Adrenal gland (tissue), 12 donors: Measurements from ENCODE around the gene ZNF618. TPM values are rescaled to one million over a fixed set of nuclear protein-coding genes. Genes with fewer than 3 reads are reported as not detected.

ENCODE experiments used
- DNase-seq, 7 donors: peaks; one replicate each; pipeline ENCODE4 v3.0.0-alpha.2; 2019 to 2020
- H3K27ac ChIP-seq, 5 donors: fragments of 200-600 bp; sonication (generic) in 4 of 5; 1 replicate in 3 of 5; 2 replicates in 2 of 5; pipeline versions ENCODE4 v1.5.1 to v1.8.0; 2016 to 2020; ENCODE audit warnings: mild to moderate bottlenecking in 1 of 5
- H3K27me3 ChIP-seq: fragments of 200-600 bp; 2 replicates; pipeline ENCODE4 v1.8.0; 2021
- H3K36me3 ChIP-seq, 2 donors: fragments of 200-600 bp; replicated peaks in 1 of 2; 1 replicate in 1 of 2; 2 replicates in 1 of 2; pipeline versions ENCODE4 v1.5.1 to v1.8.0; 2018 to 2022
- H3K4me1 ChIP-seq, 2 donors: fragments of 200-600 bp; replicated peaks in 1 of 2; 1 replicate in 1 of 2; 2 replicates in 1 of 2; pipeline versions ENCODE4 v1.5.1 to v1.8.0; 2018 to 2021
- H3K4me3 ChIP-seq, 4 donors: fragments of 200-600 bp; sonication (generic) in 3 of 4; one replicate each; pipeline ENCODE4 v1.5.1; 2016 to 2018
- H3K9me3 ChIP-seq, 3 donors: fragments of 200-600 bp; sonication (generic) in 1 of 3; replicated peaks in 1 of 3; 1 replicate in 2 of 3; 2 replicates in 1 of 3; pipeline versions ENCODE4 v1.5.1 to v1.8.0; 2016 to 2021
- CTCF ChIP-seq, 6 experiments: fragments of 450-650 bp in 4 of 6; fragments of 200-600 bp in 2 of 6; sonication (generic) in 1 of 6; IDR thresholded peaks; 1 replicate in 5 of 6; 2 replicates in 1 of 6; pipeline versions ENCODE4 v1.5.1 to v1.8.0; 2016 to 2021; ENCODE audit warnings: antibody characterized with exemption in 6 of 6, mild to moderate bottlenecking in 2 of 6, moderate library complexity in 1 of 6
- POLR2A ChIP-seq, 2 donors: fragments of 450-650 bp; IDR thresholded peaks; one replicate each; pipeline ENCODE4 v1.6.1; 2017; ENCODE audit warnings: antibody characterized with exemption in 2 of 2, mild to moderate bottlenecking in 2 of 2, moderate library complexity in 1 of 2
- WGBS, 4 donors: extraction: QIAGEN DNeasy Blood & Tissue Kit in 2 of 4; methylation state at CpG; one replicate each; pipeline versions ENCODE4 v1.1.5 to v1.1.7; 2013 to 2017; 5-methylcytosine and 5-hydroxymethylcytosine counted together
- intact Hi-C, 2 donors: fragments of 100-400 bp; cut with DNase I; formaldehyde crosslinking; loops; one replicate each; pipeline versions ENCODE4 v1.14.1 to v1.15.0; 2022 to 2023
- polyA plus RNA-seq, 3 donors: library from polyadenylated mRNA; stranded (reverse); fragments of 200-250 nt in 2 of 3; fragments of 350-450 nt in 1 of 3; fragmentation: Illumina TruSeq in 1 of 3; extraction: RNeasy Lipid Tissue Mini Kit (QIAGEN cat#74804) in 1 of 3; gene quantifications; one replicate each; pipeline ENCODE4 v1.2.3, GENCODE V29; 2013 to 2014
- total RNA-seq, 9 donors: library from RNA; depleted of rRNA in 4 of 9; stranded (reverse); fragments of >200 nt in 4 of 9; fragments of 120-200 nt in 1 of 9; fragmentation: NEBNext Ultra II Directional in 1 of 9; extraction: Animal tissue kit (Norgen Biotek cat#: 25700) in 1 of 9; gene quantifications; one replicate each; pipeline versions ENCODE4 v1.1.0 to v1.2.4, GENCODE V29; 2013 to 2023
- donor health status: healthy with polysubstance abuse.
- donor health status: Bipolar disorder and iron deficiency.
- donor health status: DM: yes; HTN: yes; CAD: no.
- donor health status: DM: no; HTN: no; CAD: no.
- donor health status: DM: no; HTN: no; CAD: no.
- donor health status: DM: yes; HTN: yes; CAD: no.

Gene ZNF618
- total and polyA plus RNA-seq, 12 donors: 4.5 to 21.3 (median 9.9) TPM

- no peak for TF ChIP-seq POLR2A (IDR thresholded peaks at IDR 0.05)
- H3K27ac ChIP-seq: peak overlapping the region in 4 of 5 donors; percentile 0 to 66 (median 30)
- intact Hi-C loops: no loop called here
These were observed 79.1 kb downstream of the ZNF618 start for GRCh38 chr9:113955076-113955752.

GRCh38 chr9:113956901-113957300 is 80.8 kb downstream of the ZNF618 start:
- no peak for TF ChIP-seq POLR2A (IDR thresholded peaks at IDR 0.05)
- no peak for TF ChIP-seq CTCF (IDR thresholded peaks at IDR 0.05)
- peaks cover 32 to 34% of the 10 kb centered on the region in 2 donors for H3K4me1 ChIP-seq
- H3K36me3 ChIP-seq: no peaks in the 10 kb centered on the region
- H3K27ac ChIP-seq: peak overlapping the region in 2 of 5 donors; percentile 42 to 66
- no peaks in the 10 kb centered on the region for H3K27me3 ChIP-seq
- H3K9me3 ChIP-seq: no peaks in the 10 kb centered on the region
- intact Hi-C loops: no loop called here
- no peak overlapping the region for H3K4me3 ChIP-seq
- DNase-seq: peak in 1 of 7 donors; percentile 47
- 88 to 92% (median 91%) methylated on average over 5 of the region's 5 CpGs for WGBS, 4 donors

More at GRCh38 chr9:113955076-113955752, 79.1 kb downstream of the ZNF618 start:
- Histone ChIP-seq H3K4me3 (no peak overlapping the region), H3K27me3 (no peaks in the 10 kb centered on the region), H3K9me3 (no peaks in the 10 kb centered on the region), H3K4me1 (peaks cover 32 to 34% of the 10 kb centered on the region in 2 donors), H3K36me3 (no peaks in the 10 kb centered on the region)
- peak in 5 of 7 donors; percentile 27 to 56 (median 35) for DNase-seq
- 39 to 52% (median 44%) methylated on average over 2 of the region's 2 CpGs for WGBS, 4 donors

- Histone ChIP-seq H3K9me3 (no peaks in the 10 kb centered on the region), H3K27ac (peak overlapping the region in 3 of 5 donors; percentile 42 to 66 (median 54)), H3K36me3 (no peaks in the 10 kb centered on the region), H3K4me1 (peaks cover 32 to 34% of the 10 kb centered on the region in 2 donors), H3K4me3 (no peak overlapping the region), H3K27me3 (no peaks in the 10 kb centered on the region)
- TF ChIP-seq POLR2A (IDR thresholded peaks at IDR 0.05) (no peak), CTCF (IDR thresholded peaks at IDR 0.05) (no peak)
- intact Hi-C loops: no loop called here
- WGBS, 4 donors: 56 to 72% (median 66%) methylated on average over 3 to 4 of the region's 4 CpGs
- peak in 1 of 7 donors; percentile 43 for DNase-seq
These were observed 81.2 kb downstream of the ZNF618 start for GRCh38 chr9:113957351-113957750.

GRCh38 chr9:113957821-113958341 is 81.8 kb downstream of the ZNF618 start:
- H3K27me3 ChIP-seq: no peaks in the 10 kb centered on the region
- peaks cover 32 to 34% of the 10 kb centered on the region in 2 donors for H3K4me1 ChIP-seq
- peak overlapping the region in 3 of 5 donors; percentile 42 to 66 (median 58) for H3K27ac ChIP-seq
- TF ChIP-seq CTCF (IDR thresholded peaks at IDR 0.05) (no peak), POLR2A (IDR thresholded peaks at IDR 0.05) (no peak)
- no peaks in the 10 kb centered on the region for H3K36me3 ChIP-seq
- intact Hi-C loops: no loop called here
- no peak overlapping the region for H3K4me3 ChIP-seq
- WGBS, 4 donors: 27 to 39% (median 33%) methylated on average over 4 of the region's 4 CpGs
- DNase-seq: peak in 4 of 7 donors; percentile 18 to 45 (median 38)
- no peaks in the 10 kb centered on the region for H3K9me3 ChIP-seq
